ENCODE measurements around the gene CHCHD2.

DNA sequence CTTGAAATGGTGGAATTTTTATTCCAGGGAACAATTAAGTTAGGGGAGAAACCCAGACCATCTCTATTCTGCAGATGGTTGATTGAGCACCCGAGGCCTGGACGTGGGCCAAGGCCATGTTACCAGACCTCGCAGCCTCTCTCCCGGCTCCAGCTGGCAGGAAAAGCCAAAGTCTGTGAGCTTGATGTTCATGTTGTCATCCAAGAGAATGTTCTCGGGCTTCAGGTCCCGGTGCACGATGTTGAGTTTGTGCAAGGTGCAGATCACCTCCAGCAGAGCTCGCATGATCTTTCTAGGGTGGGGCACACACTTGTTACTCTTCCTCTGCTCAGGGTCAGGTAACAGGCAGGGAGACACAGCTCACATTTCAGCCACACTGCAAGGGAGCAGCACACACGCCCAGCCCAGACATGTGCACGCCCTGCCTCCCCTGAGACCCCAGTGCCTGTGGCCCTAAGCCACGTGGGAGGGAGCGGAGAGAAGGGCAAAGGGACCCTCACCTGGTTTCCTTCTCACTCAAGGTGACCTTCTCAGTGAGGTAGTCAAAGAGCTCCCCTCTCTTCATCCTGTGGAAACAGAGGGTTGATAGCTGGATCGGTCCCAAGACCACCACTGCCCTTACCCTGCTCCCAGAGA lies 23.0 kb downstream of the CHCHD2 start:
- TF ChIP-seq, protein P1, sequence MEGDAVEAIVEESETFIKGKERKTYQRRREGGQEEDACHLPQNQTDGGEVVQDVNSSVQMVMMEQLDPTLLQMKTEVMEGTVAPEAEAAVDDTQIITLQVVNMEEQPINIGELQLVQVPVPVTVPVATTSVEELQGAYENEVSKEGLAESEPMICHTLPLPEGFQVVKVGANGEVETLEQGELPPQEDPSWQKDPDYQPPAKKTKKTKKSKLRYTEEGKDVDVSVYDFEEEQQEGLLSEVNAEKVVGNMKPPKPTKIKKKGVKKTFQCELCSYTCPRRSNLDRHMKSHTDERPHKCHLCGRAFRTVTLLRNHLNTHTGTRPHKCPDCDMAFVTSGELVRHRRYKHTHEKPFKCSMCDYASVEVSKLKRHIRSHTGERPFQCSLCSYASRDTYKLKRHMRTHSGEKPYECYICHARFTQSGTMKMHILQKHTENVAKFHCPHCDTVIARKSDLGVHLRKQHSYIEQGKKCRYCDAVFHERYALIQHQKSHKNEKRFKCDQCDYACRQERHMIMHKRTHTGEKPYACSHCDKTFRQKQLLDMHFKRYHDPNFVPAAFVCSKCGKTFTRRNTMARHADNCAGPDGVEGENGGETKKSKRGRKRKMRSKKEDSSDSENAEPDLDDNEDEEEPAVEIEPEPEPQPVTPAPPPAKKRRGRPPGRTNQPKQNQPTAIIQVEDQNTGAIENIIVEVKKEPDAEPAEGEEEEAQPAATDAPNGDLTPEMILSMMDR (conservative IDR thresholded peaks at IDR 0.05 in 1 of 2, IDR thresholded peaks at IDR 0.05 in 1 of 2; ENCODE audit: extremely low read depth in 1 of 2, insufficient read depth in 1 of 2, low read depth in 1 of 2, low read length in 2 of 2), result no peak
- TF ChIP-seq EZH2 (IDR thresholded peaks at IDR 0.05; ENCODE audit: borderline replicate concordance, low read length), result no peak
